Ovary (tissue), 3 donors: Measurements from ENCODE around the gene AKIRIN1.

ENCODE experiments used
- CTCF ChIP-seq, 3 donors: fragments of 450-650 bp in 2 of 3; fragments of 200-600 bp in 1 of 3; IDR thresholded peaks; one replicate each; pipeline versions ENCODE4 v1.5.1 to v1.8.0; 2016 to 2022; ENCODE audit warnings: antibody characterized with exemption in 3 of 3, mild to moderate bottlenecking in 1 of 3
- EP300 ChIP-seq: sonication (generic); formaldehyde crosslinking; IDR thresholded peaks from one replicate; pipeline ENCODE4 v1.6.1; 2017; ENCODE audit warnings: antibody characterized with exemption
- donor health status: DM: no; HTN: no; CAD: no.

GRCh38 chr1:39001516-39002421, 10.7 kb downstream of the AKIRIN1 start:
- no peak for TF ChIP-seq EP300
- no peak for TF ChIP-seq CTCF (IDR thresholded peaks at IDR 0.05)
